Activated T-cell treated with anti-CD3 and anti-CD28 coated beads for 4 hours (primary cell): Measurements from ENCODE around the gene SDK2.

Experiments used
- DNase-seq: peaks from one replicate; pipeline ENCODE4 v3.0.0-alpha.2; 2020

SDK2 gene

GRCh38 chr17:73630965-73631595 is 13.2 kb downstream of the SDK2 start:
- DNase-seq = no peak

DNA sequence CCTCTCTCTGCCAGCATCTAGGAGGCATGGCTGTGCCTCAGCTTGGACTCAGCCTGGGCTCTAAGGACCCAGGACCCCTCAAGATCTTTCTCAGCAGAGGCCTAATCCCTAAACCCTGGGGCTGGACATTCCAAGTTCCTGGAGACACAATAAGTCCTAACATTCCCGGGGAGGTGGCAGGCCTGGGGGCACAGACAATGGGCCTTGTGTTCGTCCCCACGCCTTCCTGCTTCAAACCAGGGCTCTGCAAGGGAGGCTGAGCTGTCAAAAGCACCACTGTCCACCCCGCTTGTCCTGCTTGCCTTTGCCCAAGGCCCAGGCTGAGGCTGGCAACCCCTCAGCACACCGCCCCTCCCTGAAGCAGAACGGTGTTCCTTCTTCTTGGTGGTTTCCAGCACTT is 13.7 kb downstream of the SDK2 start:
- no peak for DNase-seq

GRCh38 chr17:73628642-73629552 is 15.3 kb downstream of the SDK2 start:
- DNase-seq = no peak

DNA sequence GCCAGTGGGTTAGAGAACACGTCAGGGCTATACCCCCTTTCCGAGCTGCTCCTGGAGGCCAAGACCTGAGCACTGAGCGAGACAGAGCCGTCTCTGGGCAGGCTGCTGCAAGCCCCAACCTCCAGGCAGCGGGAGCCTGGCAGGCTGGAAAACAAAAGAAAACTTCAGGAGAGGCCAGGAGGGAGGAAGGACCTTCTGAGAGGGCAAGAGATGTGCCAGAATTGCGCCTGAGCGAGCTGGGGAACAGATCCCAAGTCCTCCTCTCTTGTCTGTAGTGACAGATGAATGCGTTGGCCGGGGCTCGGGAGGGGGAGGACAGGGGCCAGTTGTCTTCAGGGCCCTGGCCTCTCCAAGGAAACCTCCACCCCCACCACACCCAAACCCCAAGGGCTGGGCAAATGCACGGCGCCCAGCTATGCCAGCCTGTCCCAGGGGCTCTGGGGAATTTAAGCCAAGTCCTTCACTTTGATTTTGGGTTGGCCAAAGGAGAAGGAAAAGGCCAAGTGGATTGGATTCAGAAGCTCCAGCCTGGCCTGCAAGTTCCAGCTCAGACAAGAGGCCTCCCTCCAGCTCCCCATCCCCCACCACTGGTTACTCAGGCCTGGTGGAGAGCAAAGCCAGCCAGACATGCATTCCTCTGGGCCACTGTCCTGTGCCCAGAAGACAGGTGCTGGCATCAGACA is 18.1 kb downstream of the SDK2 start:
- DNase-seq = no peak

DNA sequence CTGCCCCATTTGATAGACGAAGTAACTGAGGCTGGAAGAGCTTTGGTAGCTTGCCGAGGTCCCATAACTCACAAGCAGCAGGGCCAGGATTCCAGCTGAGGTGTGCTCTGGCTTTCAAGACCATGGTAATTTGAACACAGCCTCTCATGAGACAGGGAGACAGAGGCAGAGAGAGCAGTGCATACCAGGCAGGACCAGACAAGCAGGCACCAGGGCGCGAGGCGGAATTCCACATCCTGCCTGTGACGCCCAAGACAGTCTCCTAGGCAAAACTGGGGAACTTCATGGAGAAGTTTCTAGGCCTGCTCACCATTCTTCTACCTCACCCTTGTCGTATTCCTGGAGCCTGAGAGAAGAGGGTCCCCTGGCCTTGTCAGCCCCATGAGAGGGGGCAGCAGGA is 19.2 kb downstream of the SDK2 start:
- no peak for DNase-seq

DNA sequence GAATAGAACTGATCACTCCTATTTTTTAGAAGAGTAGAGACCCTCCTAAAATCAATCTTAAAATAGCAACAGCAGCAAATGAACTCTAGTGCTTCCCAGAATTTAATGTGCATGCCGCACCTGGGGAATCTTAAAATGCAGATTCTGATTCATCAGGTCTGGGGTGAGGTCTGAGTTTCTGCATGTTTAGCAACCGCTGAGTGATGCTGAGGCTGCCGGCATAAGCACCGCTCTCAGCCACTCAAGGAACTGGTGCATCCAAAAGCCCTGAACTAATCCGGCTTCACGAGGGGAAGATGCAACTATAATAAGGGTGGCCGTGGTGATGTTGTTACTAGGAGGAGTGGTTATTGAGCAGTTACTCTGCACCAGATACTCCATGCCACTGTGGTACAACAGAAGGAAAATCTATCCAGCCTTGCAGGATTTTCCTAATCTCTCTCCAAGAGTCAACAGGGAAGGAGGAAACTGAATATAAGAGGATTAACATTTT is 19.7 kb downstream of the SDK2 start:
- DNase-seq = no peak

- no peak for DNase-seq
Observed at GRCh38 chr17:73623818-73624217, 20.4 kb downstream of the SDK2 start.

GRCh38 chr17:73623247-73623646 is 21.0 kb downstream of the SDK2 start:
- DNase-seq = no peak

GRCh38 chr17:73622381-73622780 is 21.9 kb downstream of the SDK2 start:
- no peak for DNase-seq

DNA sequence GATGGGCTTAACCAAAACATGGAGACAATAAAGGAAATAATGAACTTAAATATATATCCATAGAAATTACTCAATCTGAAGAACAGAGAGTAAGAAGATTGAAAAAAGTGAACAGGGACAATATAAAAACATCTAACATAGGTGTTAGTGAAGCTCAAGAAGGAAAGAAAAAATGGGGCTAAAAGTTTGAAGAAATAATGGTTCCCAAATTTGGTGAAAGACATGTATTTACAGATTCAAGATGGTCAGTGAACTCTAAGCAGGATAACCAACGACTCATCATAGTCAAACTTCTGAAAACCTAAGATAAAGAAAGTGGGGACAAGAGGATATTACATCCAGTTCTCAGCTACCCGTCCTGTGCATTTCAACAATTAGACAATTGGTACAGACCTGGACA is 22.6 kb downstream of the SDK2 start:
- DNase-seq = no peak

- no peak for DNase-seq
Observed at GRCh38 chr17:73620414-73620813, 23.8 kb downstream of the SDK2 start.

- no peak for DNase-seq
Observed at GRCh38 chr17:73617501-73617900, 26.7 kb downstream of the SDK2 start.

GRCh38 chr17:73616873-73617404 is 27.3 kb downstream of the SDK2 start:
- DNase-seq = no peak

DNA sequence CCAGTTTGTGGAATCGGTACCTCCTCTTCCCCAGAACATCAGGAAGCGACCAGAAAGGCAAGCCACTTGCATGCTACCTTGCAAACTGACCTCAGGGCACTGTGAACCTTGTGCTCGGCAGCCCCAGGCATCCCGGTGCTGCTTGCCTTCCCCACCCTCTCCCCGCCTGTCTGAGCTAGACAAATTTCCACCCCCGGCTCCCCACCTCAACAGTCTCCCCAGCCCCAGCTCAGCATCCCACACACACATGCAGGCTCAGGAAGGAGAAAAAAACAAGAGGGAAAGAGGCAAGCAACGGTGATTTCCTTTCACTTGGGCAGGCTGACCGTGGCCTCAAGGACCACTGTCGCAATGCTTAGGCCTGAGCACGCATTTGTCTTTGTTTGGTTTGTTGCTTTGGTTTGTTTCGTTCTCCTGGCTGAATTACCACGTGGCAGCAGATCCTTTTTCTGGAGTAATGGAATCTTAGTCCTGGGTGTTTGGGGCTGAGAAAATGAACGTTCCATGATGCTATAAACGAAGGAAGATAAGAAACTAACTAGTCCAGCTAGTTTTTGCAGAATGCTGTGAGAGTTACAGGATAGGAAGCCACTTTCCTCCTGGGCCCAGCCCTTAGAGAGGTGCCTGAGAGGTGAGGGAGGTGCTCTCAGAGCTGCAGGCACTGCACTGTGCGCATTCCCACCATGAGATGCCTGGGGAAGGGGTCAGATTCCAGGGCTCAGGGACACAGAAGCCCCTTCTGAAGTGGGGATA is 27.9 kb downstream of the SDK2 start:
- DNase-seq = no peak

DNA sequence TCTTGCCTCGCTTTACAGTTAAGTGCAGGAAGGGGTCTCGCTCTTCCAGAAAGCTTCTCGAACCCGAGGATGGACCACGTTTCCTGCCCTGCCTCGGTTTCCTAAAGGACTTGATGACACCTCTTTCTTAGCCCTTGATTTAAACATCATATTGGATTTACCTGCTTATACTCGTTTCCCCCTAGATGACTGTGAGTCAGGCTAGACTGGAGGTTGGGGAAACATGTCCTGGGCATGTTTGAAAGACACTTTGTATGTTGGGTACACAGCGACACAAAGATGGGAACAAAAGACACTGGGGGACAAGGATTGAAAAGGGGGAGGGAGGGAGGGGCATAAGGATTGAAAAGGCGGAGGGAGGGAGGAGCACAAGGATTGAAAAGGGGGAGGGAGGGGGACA is 30.0 kb downstream of the SDK2 start:
- DNase-seq = no peak

DNA sequence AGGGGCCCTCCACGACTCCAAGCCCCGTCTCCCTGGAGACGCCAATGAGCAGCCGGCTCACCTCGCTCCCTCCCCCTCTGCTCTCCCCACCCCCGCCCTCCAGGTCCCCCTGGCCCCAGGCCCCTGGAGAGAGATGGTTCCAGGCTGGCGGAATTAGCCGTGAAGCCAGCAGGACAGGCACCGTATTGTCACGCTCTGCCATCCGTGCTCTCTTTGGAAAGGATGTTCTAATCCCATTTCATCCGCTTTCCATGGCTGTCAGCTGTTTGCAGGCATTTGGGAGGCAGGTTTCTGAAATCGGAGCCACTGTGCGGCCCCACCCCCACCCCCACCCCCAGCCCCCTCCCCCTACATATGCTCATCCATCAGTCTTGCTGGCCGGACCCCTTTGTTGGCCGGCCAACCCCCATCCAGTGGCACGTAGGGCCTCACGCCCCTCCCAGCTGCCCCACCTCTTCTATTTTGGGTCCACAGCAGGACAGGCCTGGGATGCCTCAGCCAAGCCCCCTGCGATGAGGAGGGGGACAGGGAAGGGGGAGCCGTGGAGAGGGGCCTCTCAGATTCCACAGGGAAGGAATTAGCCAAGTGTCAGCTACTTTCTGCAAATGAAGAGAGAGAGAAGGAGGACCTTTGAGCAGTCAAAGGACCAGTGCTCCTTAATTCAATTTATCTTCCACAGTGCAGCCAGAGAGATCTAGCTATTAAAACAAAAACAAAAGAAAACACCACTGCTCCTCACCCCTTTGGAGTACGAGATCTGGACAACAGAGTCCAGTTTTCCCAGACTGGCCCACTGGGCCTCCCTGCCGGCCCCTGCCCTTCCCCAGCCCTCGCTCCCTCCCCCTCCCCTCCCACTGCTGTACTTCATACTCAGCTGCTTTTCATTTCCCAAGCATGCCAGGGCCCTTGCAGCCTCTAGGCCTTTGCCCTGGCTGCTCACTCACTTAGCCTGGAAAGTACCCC is 30.7 kb downstream of the SDK2 start:
- no peak for DNase-seq

- DNase-seq = no peak
Observed at GRCh38 chr17:73612031-73612472, 32.2 kb downstream of the SDK2 start.

DNA sequence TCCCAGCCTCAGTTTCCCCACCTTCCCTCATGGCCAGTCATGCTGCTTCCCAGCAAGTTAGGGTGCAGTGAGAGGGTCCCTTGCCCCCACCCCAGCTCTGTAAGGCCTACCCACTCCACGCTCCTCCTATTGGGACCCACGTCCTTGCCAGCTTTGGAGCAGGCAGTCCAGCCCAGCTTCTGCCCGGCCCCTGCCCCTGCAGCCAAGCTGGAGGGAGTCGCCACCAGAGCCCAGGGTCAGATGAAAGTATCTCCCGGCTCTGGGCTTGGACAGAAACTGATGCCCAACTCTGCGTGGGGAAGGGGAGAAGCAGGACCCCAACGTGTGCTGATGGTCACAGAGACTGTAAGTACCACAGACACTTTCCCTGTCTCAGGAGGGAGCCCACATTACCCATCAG is 32.6 kb downstream of the SDK2 start:
- no peak for DNase-seq

DNA sequence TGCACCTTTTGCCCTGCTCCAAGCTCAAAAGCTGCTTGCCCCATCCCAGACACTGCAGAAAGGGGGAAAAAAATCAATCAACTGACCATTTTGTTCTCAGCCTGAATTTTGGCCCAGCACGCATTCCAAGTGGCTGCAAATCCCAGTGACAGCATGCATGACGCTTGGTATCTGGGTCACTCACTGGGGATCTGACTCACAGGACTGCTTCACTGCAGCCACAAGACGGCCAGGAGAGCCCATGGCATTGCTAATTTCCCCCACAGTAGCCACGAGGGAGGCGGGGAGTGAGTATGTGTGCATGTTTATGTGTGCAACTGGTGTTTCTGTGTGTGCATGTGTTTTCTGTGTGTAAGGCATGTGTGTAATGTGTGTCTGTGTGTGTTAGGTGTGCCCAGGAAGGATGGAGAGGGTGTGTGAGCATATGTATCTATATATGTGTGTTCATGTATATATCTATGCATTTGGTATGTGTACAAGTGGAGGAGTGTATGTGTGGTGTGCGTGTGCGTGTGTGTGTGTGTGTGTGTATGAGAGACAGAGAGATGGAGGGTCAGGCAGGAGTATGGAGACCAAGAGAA is 33.8 kb downstream of the SDK2 start:
- no peak for DNase-seq

GRCh38 chr17:73609758-73610157 is 34.5 kb downstream of the SDK2 start:
- DNase-seq = no peak

- DNase-seq = no peak
Observed at GRCh38 chr17:73609060-73609459, 35.2 kb downstream of the SDK2 start.
